ENCODE results near the gene PYDC2.

DNA sequence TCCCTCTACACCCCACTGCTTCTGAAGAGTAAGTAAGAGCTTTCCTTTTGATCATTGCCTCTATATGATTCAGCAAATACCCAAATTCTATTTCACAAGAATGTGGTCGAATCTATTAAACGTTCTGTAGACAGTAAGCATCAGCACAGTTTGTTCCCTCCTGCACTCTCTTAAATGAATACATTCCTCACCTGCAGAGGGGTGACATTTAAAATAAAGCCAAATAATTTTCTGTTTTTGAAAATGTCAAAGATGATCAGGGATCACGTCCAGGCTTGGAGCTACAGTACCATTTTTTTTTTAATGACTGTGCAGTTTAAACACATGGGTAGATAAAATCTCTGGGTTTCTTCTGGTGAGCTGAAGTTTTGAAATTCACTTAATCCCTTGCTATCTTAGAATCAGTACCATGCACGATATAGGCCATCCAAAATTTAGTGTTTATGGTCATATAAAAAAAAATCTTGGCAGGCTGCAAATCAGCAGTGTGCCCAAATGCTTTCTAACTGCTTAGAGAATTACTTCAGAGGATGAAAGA, 12.8 kb downstream of the PYDC2 start:
- TF ChIP-seq, protein P1, sequence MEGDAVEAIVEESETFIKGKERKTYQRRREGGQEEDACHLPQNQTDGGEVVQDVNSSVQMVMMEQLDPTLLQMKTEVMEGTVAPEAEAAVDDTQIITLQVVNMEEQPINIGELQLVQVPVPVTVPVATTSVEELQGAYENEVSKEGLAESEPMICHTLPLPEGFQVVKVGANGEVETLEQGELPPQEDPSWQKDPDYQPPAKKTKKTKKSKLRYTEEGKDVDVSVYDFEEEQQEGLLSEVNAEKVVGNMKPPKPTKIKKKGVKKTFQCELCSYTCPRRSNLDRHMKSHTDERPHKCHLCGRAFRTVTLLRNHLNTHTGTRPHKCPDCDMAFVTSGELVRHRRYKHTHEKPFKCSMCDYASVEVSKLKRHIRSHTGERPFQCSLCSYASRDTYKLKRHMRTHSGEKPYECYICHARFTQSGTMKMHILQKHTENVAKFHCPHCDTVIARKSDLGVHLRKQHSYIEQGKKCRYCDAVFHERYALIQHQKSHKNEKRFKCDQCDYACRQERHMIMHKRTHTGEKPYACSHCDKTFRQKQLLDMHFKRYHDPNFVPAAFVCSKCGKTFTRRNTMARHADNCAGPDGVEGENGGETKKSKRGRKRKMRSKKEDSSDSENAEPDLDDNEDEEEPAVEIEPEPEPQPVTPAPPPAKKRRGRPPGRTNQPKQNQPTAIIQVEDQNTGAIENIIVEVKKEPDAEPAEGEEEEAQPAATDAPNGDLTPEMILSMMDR (IDR thresholded peaks at IDR 0.05; ENCODE audit: low read length) = no peak
- TF ChIP-seq EZH2 (IDR thresholded peaks at IDR 0.05; ENCODE audit: borderline replicate concordance, low read length) = no peak

Measured in OCI-LY1 (cell line).